Fibroblast of lung (primary cell): ENCODE results near the gene PMM2. TPM values are rescaled to one million over a fixed set of nuclear protein-coding genes. Genes with fewer than 3 reads are reported as not detected.

Experiments used
- DNase-seq, 2 donors: peaks; one replicate each; pipeline versions ENCODE4 v3.0.0 to v3.0.0-alpha.2; 2010; ENCODE audit warnings: low read depth in 2 of 2
- H2AFZ ChIP-seq: 2 replicates; pipeline ENCODE4 v1.5.1; 2012; ENCODE audit warnings: low read length, control low read depth, inconsistent platforms
- H3K27ac ChIP-seq: 2 replicates; pipeline ENCODE4 v1.5.1; 2011; ENCODE audit warnings: low read length, control low read depth; ENCODE audit not compliant: insufficient read depth
- H3K27me3 ChIP-seq: 2 replicates; pipeline ENCODE4 v1.5.1; 2011; ENCODE audit warnings: mild to moderate bottlenecking, low read length; ENCODE audit not compliant: control insufficient read depth, insufficient read depth
- H3K36me3 ChIP-seq: 2 replicates; pipeline ENCODE4 v1.5.1; 2011; ENCODE audit warnings: low read length; ENCODE audit not compliant: control insufficient read depth, insufficient read depth
- H3K4me1 ChIP-seq: 2 replicates; pipeline ENCODE4 v1.5.1; 2011; ENCODE audit warnings: low read length; ENCODE audit not compliant: control insufficient read depth, insufficient read depth; ENCODE audit errors: extremely low read depth
- H3K4me2 ChIP-seq: 2 replicates; pipeline ENCODE4 v1.5.1; 2011; ENCODE audit warnings: low read length, control low read depth; ENCODE audit not compliant: insufficient read depth; ENCODE audit errors: extremely low read depth
- H3K4me3 ChIP-seq, 4 experiments: fragments of 200-600 bp in 1 of 4; sonication (generic) in 1 of 4; replicated peaks in 1 of 4; 2 replicates each; pipeline ENCODE4 v1.5.1; 2011 to 2016; ENCODE audit warnings: low read length in 4 of 4, low read depth in 3 of 4, mild to moderate bottlenecking in 3 of 4, control low read depth in 2 of 4, inconsistent platforms in 1 of 4, mixed read lengths in 1 of 4; ENCODE audit not compliant: insufficient read depth in 1 of 4; ENCODE audit errors: control extremely low read depth in 1 of 4
- H3K79me2 ChIP-seq: 2 replicates; pipeline ENCODE4 v1.5.1; 2012; ENCODE audit warnings: mild to moderate bottlenecking, low read length, inconsistent platforms; ENCODE audit not compliant: control insufficient read depth, insufficient read depth
- H3K9ac ChIP-seq: 2 replicates; pipeline ENCODE4 v1.5.1; 2011; ENCODE audit warnings: mild to moderate bottlenecking, low read length, control low read depth; ENCODE audit not compliant: insufficient read depth
- H3K9me3 ChIP-seq: 2 replicates; pipeline ENCODE4 v1.5.1; 2012; ENCODE audit warnings: low read depth, low read length; ENCODE audit not compliant: control insufficient read depth, insufficient read depth
- H4K20me1 ChIP-seq: 2 replicates; pipeline ENCODE4 v1.5.1; 2011; ENCODE audit warnings: low read length; ENCODE audit not compliant: control insufficient read depth, insufficient read depth; ENCODE audit errors: extremely low read depth
- CTCF ChIP-seq, 2 donors: IDR thresholded peaks in 1 of 2; conservative IDR thresholded peaks in 1 of 2; 1 replicate in 1 of 2; 2 replicates in 1 of 2; pipeline ENCODE4 v1.5.1; 2011 to 2012; ENCODE audit warnings: low read length in 2 of 2, control low read depth in 1 of 2, inconsistent platforms in 1 of 2, low read depth in 1 of 2, mild to moderate bottlenecking in 1 of 2
- EZH2 ChIP-seq: IDR thresholded peaks from 2 replicates; pipeline ENCODE4 v1.5.1; 2012; ENCODE audit warnings: low read length, control low read depth, mild to moderate bottlenecking; ENCODE audit errors: missing control alignments
- polyA plus RNA-seq, 2 donors: library from polyadenylated mRNA; depleted of rRNA in 1 of 2; stranded (reverse) in 1 of 2; unstranded in 1 of 2; fragments of >200 nt; gene quantifications; 2 replicates each; pipeline ENCODE4 v1.2.1, GENCODE V29; 2011 to 2012; ENCODE audit warnings: missing spikeins in 1 of 2
- total RNA-seq: library from RNA; depleted of rRNA; stranded (reverse); fragments of >200 nt; gene quantifications from 2 replicates; pipeline ENCODE4 v1.2.1, GENCODE V29; 2014

The PMM2 gene
- total and polyA plus RNA-seq, 2 donors (not counting 1 experiment from before 2014, with no cell fraction given) = 19.5 to 49.3 TPM

- no peak for DNase-seq
Measured at GRCh38 chr16:8752706-8753105, 44.9 kb upstream of the PMM2 start.

GRCh38 chr16:8753416-8754054 is 44.1 kb upstream of the PMM2 start:
- no peak overlapping the region for H3K9ac ChIP-seq
- H3K27ac ChIP-seq = no peak overlapping the region
- H2AFZ ChIP-seq = no peak overlapping the region
- TF ChIP-seq EZH2 (no peak), CTCF (conservative IDR thresholded peaks at IDR 0.05 in 1 of 2, IDR thresholded peaks at IDR 0.05 in 1 of 2; ENCODE audit: low read depth in 1 of 2, low read length in 2 of 2) (no peak)
- no peaks in the 10 kb centered on the region for H3K27me3 ChIP-seq
- DNase-seq = peak in 1 of 2 donors; percentile 3
- no peak overlapping the region for H3K4me2 ChIP-seq
- no peaks in the 10 kb centered on the region for H4K20me1 ChIP-seq
- no peaks in the 10 kb centered on the region for H3K4me1 ChIP-seq
- H3K4me3 ChIP-seq = no peak overlapping the region
- H3K36me3 ChIP-seq = no peaks in the 10 kb centered on the region
- no peaks in the 10 kb centered on the region for H3K9me3 ChIP-seq
- no peaks in the 10 kb centered on the region for H3K79me2 ChIP-seq

More at GRCh38 chr16:8752706-8753105, 44.9 kb upstream of the PMM2 start:
- Histone ChIP-seq H4K20me1 (no peaks in the 10 kb centered on the region), H3K79me2 (no peaks in the 10 kb centered on the region), H3K9ac (no peak overlapping the region), H3K9me3 (no peaks in the 10 kb centered on the region), H3K4me2 (no peak overlapping the region), H3K27ac (no peak overlapping the region), H3K4me1 (no peaks in the 10 kb centered on the region), H3K36me3 (no peaks in the 10 kb centered on the region), H3K27me3 (no peaks in the 10 kb centered on the region), H2AFZ (no peak overlapping the region), H3K4me3 (no peak overlapping the region)
- TF ChIP-seq CTCF (conservative IDR thresholded peaks at IDR 0.05 in 1 of 2, IDR thresholded peaks at IDR 0.05 in 1 of 2; ENCODE audit: low read depth in 1 of 2, low read length in 2 of 2) = no peak
- TF ChIP-seq EZH2 = no peak

DNA sequence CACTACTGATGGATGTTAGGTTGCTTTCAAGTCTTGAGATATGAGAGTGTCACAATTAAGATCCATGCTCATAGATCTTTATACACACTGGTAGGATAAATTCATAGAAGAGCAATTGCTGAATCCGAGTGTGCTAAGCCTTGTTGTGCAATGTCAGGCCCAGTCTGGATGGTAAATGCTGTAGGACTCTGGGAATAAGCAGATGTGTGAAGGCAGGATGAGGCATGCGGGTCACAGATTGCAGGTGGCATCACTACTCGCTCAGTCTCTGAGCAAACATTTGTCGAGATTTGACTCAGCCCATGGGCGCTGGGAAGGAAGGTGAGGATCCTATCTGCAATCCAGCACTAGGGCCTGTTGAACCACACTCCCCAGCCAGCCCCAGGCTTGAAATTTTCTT is 40.9 kb upstream of the PMM2 start:
- no peak overlapping the region for H3K4me3 ChIP-seq
- TF ChIP-seq CTCF (conservative IDR thresholded peaks at IDR 0.05 in 1 of 2, IDR thresholded peaks at IDR 0.05 in 1 of 2; ENCODE audit: low read depth in 1 of 2, low read length in 2 of 2) (no peak), EZH2 (no peak)
- DNase-seq = no peak
- no peaks in the 10 kb centered on the region for H4K20me1 ChIP-seq
- H3K27me3 ChIP-seq = no peaks in the 10 kb centered on the region
- no peak overlapping the region for H3K4me2 ChIP-seq
- H3K4me1 ChIP-seq = no peaks in the 10 kb centered on the region
- no peak overlapping the region for H3K27ac ChIP-seq
- no peaks in the 10 kb centered on the region for H3K79me2 ChIP-seq
- H3K9ac ChIP-seq = no peak overlapping the region
- no peak overlapping the region for H2AFZ ChIP-seq
- no peaks in the 10 kb centered on the region for H3K9me3 ChIP-seq
- no peaks in the 10 kb centered on the region for H3K36me3 ChIP-seq
